Measurements from ENCODE around the gene LARP7.

LARP7 gene

GRCh38 chr4:112664611-112665010 lies 27.7 kb downstream of the LARP7 start:
- 0 out of 3 replicates have a peak, but pooled peaks have one; percentile 61 for ATAC-seq (ENCODE audit: low read depth)
- TF ChIP-seq CTCF (IDR thresholded peaks at IDR 0.05; ENCODE audit: poor library complexity, severe bottlenecking): no peak
- Histone ChIP-seq H3K4me1 (ENCODE audit: insufficient read depth, poor library complexity, severe bottlenecking) (no peaks in the 10 kb centered on the region), H3K27me3 (ENCODE audit: insufficient read depth, poor library complexity, severe bottlenecking) (no peaks in the 10 kb centered on the region), H3K36me3 (ENCODE audit: low read depth) (no peaks in the 10 kb centered on the region), H3K9me3 (ENCODE audit: severe bottlenecking) (no peaks in the 10 kb centered on the region), H3K4me3 (ENCODE audit: severe bottlenecking) (no peak overlapping the region), H3K27ac (ENCODE audit: poor library complexity, severe bottlenecking) (no peak overlapping the region)
- DNase-seq (ENCODE audit: low spot score): no peak

DNA sequence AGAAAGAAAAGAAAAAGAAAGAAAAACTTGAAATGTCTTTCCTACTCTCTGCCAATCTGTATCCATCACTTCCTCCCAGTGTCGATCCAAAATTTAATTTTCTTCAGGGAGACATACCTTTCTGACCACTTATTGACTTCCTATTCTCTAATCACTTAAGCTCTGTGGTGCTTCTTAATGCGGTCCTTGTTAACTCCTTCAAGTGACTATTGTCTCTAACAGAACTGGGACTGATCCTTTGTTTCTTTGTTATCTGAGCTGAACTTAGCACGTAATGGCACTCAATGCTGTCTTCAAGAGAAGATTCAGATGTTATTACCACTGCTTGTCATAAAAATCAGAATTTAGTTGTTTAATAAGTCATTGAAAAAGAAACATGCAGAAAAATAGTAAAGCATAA lies 31.2 kb downstream of the LARP7 start:
- no peak overlapping the region for H3K4me3 ChIP-seq (ENCODE audit: severe bottlenecking)
- no peak for TF ChIP-seq CTCF (IDR thresholded peaks at IDR 0.05; ENCODE audit: poor library complexity, severe bottlenecking)
- H3K27me3 ChIP-seq (ENCODE audit: insufficient read depth, poor library complexity, severe bottlenecking): no peaks in the 10 kb centered on the region
- no peak overlapping the region for H3K27ac ChIP-seq (ENCODE audit: poor library complexity, severe bottlenecking)
- H3K36me3 ChIP-seq (ENCODE audit: low read depth): no peaks in the 10 kb centered on the region
- H3K9me3 ChIP-seq (ENCODE audit: severe bottlenecking): no peaks in the 10 kb centered on the region
- DNase-seq (ENCODE audit: low spot score): no peak
- no peaks in the 10 kb centered on the region for H3K4me1 ChIP-seq (ENCODE audit: insufficient read depth, poor library complexity, severe bottlenecking)
- no peak for ATAC-seq (ENCODE audit: low read depth)

- H3K9me3 ChIP-seq (ENCODE audit: severe bottlenecking): no peaks in the 10 kb centered on the region
- no peaks in the 10 kb centered on the region for H3K36me3 ChIP-seq (ENCODE audit: low read depth)
- no peak for DNase-seq (ENCODE audit: low spot score)
- H3K4me1 ChIP-seq (ENCODE audit: insufficient read depth, poor library complexity, severe bottlenecking): no peaks in the 10 kb centered on the region
- ATAC-seq (ENCODE audit: low read depth): no peak
- no peaks in the 10 kb centered on the region for H3K27me3 ChIP-seq (ENCODE audit: insufficient read depth, poor library complexity, severe bottlenecking)
- no peak overlapping the region for H3K27ac ChIP-seq (ENCODE audit: poor library complexity, severe bottlenecking)
- no peak for TF ChIP-seq CTCF (IDR thresholded peaks at IDR 0.05; ENCODE audit: poor library complexity, severe bottlenecking)
- H3K4me3 ChIP-seq (ENCODE audit: severe bottlenecking): no peak overlapping the region
Measured at GRCh38 chr4:112673076-112673475, 36.1 kb downstream of the LARP7 start.

DNA sequence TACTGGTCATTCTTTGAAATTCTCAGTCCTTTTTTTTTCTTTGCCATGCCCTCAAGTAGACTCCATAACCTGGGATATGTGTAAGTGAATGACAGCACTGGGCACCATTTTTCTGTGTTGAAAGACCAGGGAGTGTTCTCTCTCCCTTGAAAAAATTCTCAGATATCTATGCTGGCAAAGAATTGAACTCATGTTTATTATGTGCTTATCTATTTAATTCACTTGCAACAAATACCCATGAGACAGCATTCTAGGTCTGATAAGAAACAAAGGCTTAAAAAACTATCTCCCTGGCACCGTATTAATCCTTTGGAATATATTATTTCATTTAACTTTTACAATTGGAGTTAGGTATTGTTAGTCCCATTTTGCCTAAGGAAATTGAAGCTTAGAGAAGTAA lies 36.7 kb downstream of the LARP7 start:
- no peak for TF ChIP-seq CTCF (IDR thresholded peaks at IDR 0.05; ENCODE audit: poor library complexity, severe bottlenecking)
- ATAC-seq (ENCODE audit: low read depth): no peak
- H3K9me3 ChIP-seq (ENCODE audit: severe bottlenecking): no peaks in the 10 kb centered on the region

GRCh38 chr4:112674376-112674775 lies 37.4 kb downstream of the LARP7 start:
- no peak overlapping the region for H3K4me3 ChIP-seq (ENCODE audit: severe bottlenecking)
- H3K27me3 ChIP-seq (ENCODE audit: insufficient read depth, poor library complexity, severe bottlenecking): no peaks in the 10 kb centered on the region
- DNase-seq (ENCODE audit: low spot score) (no peak), ATAC-seq (ENCODE audit: low read depth) (no peak)
- no peaks in the 10 kb centered on the region for H3K36me3 ChIP-seq (ENCODE audit: low read depth)
- H3K4me1 ChIP-seq (ENCODE audit: insufficient read depth, poor library complexity, severe bottlenecking): no peaks in the 10 kb centered on the region
- no peak overlapping the region for H3K27ac ChIP-seq (ENCODE audit: poor library complexity, severe bottlenecking)
- no peaks in the 10 kb centered on the region for H3K9me3 ChIP-seq (ENCODE audit: severe bottlenecking)
- no peak for TF ChIP-seq CTCF (IDR thresholded peaks at IDR 0.05; ENCODE audit: poor library complexity, severe bottlenecking)

More for the DNA sequence above, 36.7 kb downstream of the LARP7 start:
- no peak overlapping the region for H3K27ac ChIP-seq (ENCODE audit: poor library complexity, severe bottlenecking)
- no peak overlapping the region for H3K4me3 ChIP-seq (ENCODE audit: severe bottlenecking)
- H3K36me3 ChIP-seq (ENCODE audit: low read depth): no peaks in the 10 kb centered on the region
- no peaks in the 10 kb centered on the region for H3K27me3 ChIP-seq (ENCODE audit: insufficient read depth, poor library complexity, severe bottlenecking)
- no peak for DNase-seq (ENCODE audit: low spot score)
- H3K4me1 ChIP-seq (ENCODE audit: insufficient read depth, poor library complexity, severe bottlenecking): no peaks in the 10 kb centered on the region

Measured in RWPE2 (cell line).